HG02884 (cell line): ENCODE measurements around the gene FLVCR2.
"Not testable (repeated sequence)": the region's sequence is repeated elsewhere in the genome, so short reads cannot be mapped to it uniquely, and the experiment has no call there.

Experiments used
- ATAC-seq: cut with Tn5 transposase; IDR thresholded peaks from one replicate; pipeline ENCODE4 v1.9.1; 2021; ENCODE audit warnings: mild to moderate bottlenecking, moderate library complexity; ENCODE audit not compliant: unreplicated experiment

FLVCR2 gene

DNA sequence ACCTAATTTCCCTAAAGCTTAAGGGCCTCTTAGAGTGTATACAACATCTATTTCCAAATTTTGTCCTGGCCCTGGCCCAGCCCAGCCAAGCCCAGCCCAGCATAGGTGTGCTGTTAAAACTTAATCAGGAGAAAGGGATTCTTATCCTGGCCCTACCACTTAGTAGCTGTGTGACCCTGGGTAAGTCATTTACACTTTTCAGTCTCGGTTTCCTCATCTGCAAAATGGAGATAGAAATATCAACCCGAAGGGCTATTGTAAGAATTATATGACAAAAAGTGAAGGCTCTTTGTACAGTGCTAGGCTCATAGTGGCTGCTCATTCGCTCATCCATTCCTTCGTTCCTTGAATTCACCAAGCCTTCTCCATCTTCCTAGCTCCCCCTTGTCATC, 81.8 kb downstream of the FLVCR2 start:
- ATAC-seq, result no peak

DNA sequence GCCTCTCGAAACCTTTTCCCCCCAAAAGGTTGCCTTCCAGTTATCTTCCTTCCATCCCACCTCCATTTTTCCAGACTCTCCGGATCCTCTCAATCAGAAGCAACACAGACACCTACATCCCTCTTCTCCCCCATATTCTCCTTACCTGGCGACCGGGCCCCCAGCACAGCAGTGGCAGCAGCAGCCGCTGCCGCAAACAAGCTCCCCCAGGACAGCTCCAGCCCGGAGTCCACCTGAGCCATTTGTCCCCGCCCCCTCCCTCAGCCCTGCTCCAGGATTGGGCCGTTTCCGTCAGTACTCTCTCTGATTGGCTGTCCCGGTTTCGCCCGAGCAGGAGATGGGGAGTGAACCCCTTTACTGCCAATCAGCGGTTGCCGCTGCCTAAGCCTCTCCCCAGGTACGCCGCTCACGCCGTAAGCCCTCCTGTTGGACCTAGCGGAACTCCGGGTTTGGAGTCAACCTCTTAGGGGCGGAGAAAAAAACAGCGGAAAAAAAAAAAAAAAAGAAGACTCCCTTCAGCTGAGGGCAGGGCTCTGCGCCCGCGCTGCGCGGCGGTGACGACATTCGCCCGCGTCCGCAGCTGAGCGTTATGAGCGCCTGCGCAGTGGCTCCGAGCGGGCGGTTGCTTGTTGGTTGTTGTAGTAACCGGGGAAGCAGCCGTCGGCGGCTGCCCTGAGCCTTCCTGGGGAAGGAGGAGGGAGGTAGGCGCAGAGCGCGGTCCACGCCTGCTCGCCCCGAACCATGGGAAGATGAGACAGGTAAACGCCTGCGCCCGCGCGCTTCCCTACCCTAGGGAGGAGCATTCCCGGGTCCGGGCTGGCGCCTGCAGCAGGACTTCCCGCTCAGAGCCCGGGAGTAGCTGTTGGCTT, 82.4 kb downstream of the FLVCR2 start, which contains the start of the genes ERG28 and TTLL5:
TSS of gene ERG28 (minus strand) at position 247 of the 869 bp plus-strand sequence. CDS start 3,374 bp downstream, outside the sequence.
TSS of gene TTLL5 (plus strand) at position 617 of the 869 bp plus-strand sequence. CDS start 1,904 bp downstream, outside the sequence.
- ATAC-seq, result peak; percentile 94

DNA sequence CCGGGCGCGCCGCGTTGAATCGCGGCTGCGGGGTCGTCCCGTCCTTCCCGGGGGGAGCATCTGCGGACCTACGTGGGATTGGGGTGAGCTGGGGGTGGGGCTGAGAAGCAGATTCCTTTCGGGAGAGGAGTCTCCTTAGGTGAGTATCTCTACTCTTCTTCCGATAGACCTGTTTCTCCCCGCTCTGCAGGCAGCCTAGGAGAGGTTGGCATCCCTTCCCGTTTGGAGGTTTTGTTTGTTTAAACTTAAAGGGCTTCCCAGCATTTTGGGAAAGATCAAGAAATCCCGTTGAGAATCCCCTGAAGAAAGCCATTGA, 83.0 kb downstream of the FLVCR2 start:
- ATAC-seq, result no peak

DNA sequence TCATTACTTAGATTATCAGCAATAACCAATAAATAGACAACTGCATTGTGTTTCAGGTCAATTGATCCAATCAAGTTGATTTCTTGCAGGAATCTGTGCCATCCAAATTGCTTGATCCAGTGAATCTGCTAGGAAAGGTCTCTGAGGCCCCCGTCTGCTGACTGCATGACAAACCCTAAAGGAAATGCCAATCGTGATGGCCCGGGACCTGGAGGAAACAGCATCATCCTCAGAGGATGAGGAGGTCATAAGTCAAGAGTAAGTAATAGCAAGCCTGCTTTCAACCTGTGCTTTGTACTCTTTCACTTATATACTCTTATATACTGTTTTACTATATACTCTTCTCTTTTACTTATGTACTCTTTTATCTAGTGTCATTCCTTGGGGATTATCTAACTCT, 84.5 kb downstream of the FLVCR2 start:
- ATAC-seq, result no peak

DNA sequence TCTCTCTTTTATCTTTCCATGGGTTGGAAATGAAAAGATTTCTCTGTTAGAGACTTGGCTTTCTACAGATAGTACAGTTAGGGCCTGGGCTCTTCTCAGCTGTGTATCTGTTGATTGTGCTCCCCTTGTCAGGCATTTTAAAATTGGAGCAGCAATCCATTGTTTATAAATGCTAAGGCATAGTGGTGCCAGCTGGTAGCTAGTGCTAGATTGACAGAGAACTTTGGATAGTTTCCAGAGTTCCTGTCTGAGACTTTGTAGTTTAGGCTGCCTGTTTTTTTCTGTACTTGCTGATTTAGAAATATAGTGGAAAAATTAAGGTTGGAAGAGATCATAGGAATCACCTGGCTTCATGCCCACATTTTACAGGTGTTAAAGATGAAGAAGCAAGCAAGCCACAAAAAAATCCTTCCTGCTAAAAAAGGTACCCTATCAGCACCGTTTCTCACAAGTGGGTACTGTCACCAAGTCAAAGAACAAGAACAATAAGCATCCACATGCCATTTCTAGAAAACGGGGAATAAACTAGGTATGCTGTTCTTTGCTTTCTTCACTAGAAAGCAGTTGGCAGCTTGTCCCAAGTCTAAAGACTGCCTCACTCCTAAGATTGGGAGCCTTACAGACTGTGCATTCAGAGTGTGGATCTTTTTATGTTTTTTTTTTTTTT, 88.8 kb downstream of the FLVCR2 start:
- no peak for ATAC-seq

DNA sequence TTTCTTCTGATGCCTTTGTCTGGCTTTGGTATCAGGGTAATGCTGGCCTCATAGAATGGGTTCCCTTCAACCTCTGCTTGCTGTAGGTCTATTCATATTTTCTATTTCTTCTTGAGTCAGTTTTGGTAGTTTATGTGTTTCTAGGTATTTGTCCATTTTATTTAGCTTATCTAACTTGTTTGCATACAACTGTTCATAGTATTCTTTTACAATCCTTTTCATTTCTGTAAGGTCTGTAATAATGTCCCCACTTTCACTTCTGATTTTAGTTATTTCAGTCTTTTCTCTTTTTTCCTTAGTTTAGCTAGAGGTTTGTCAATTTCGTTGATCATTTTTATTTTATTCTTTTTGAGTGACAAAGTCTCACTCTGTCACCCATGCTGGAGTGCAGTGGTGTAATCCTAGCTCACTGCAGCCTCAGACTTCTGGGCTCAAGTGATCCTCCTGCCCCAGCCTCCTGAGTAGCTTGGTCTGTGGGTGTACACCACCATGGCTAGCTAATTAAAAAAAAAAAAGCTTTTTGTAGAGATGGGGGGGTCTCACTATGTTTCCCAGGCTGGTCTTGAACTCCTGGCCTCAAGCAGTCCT, 94.3 kb downstream of the FLVCR2 start:
- no peak for ATAC-seq

DNA sequence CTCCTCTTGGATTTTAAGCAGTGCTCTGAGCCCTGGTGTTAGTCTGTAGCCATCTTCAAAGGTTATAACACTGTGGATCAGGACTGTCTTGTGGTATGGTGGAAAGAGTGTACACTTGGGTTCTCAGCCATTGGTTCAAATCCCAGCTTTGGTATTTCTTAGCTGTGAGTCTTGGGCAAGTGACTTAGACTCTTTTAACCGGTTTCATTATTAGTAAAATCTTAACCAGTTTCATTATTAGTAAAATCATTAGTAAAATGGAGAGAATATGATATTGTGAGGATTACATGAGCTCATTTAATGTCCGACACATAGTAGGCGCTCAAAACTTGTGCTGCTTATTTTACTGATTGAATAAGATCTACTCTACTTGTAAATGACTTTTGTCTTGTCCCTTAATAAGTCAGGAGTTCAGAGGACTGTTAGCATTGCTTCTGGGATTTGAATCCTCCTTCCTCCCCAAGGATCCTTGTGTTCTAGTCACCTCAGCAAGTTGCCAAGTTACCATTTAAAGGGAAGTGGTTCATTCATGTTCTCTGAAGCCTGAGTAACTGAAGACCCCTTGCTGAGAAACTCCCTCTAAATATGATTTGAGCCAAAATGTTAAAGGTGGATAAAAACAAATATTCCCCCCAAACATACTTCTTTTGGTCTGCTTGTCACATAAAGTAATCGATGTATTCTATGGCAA, 95.1 kb downstream of the FLVCR2 start:
- ATAC-seq, result peak; percentile 66

DNA sequence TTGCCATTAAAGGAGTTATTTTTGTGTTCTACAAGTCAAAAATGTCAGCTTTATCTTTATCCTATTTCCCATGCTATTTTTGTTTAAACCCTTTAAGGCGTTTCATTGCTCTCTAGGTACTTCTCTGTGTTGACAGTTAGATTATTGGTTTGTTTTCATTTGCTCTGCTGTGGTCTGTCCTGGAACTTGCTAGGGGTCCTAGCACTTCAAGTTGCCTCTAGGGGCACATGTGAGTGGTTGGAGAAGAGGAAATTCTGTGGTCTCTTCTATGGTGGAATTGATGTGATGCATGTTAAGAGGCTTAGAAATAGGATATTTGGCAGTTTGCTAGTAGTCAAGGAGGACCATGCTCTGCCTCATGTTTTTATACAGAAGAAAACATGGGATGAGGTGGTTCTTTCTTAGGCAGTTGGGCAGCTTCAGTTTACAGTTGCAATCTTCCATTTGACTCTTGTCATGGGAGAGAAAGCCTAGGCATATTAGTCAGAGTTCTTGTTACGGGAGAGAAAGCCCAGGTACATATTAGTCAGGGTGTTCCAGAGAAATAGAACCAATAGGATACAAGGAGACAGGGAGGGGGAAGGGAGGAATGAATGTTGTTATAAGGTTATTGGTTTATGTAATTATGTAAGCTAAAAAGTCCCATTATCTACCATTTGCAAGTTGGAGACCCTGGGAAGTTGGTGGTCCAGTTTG, 97.0 kb downstream of the FLVCR2 start:
- ATAC-seq, result no peak

DNA sequence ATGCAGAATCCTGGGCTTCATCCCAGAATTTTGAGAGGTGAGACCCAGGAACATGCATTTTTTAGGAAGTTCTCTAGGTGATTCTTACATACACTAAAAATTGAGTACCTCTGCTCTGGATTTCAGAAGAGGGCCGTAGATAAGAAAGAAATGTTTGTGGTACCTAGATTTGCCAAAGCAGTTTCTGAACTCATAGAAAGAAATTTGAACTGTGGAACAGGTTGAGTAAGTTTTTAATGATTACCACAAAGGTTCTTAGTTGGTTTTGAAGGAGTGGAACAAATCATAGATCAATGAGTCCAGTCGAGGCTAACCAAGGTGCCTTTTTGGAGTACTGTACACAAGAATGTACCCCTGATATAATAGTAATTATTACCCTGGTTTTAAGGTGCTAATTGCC, 107.5 kb downstream of the FLVCR2 start:
- ATAC-seq, result no peak

DNA sequence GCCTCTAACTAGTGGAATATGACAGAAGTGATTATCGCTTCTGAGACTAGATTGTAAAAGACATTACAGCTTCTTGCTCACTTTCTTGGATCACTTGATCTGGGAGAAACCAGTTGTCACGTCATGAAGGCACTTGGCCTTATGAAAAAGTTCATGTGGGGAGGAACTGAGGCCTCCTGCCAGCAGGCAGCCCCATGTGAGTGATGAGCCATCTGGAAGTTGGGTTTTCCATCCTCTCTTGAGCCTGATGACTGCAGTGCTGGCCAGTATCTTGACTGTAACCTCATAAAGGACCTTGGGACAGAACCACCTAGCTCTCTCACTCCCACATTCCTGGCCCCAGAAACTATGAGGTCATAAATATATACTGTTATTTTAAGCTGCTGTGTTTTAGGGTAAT, 110.6 kb downstream of the FLVCR2 start:
- ATAC-seq, result no peak

DNA sequence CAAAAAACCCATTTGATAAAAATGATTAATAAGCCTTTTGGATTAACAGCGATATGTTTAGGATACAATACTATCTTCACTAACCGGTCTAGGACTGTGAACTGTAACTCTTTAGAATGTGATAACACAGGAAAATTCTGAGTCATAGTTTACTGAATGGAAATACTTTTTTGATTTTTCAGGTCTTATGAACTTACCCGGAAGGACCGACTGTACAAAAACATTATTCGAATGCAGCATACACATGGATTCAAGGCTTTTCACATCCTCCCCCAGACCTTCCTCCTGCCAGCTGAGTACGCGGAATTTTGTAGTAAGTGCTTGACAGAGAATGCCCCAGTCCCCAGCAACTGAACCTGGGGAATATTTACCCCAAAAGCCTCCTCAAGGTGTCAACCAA, 111.6 kb downstream of the FLVCR2 start:
- no peak for ATAC-seq

DNA sequence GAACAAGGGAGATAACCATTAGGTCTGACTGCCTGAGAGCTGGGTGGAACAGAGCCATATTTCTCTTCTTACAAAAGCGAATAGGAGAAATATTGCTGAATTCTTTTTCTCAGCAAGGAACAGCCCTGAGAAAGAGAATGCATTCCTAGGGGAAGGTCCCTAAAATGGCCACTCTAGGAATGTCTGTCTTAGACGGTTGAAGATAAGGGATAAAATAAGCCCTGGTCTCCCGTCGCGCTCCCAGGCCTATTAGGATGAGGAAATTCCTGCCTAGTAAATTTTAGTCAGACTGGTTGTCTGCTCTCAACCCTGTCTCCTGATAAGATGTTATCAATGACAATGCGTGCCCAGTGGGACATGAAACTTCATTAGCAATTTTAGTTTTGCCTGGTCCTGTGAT, 116.6 kb downstream of the FLVCR2 start:
- not testable (repeated sequence) for ATAC-seq

DNA sequence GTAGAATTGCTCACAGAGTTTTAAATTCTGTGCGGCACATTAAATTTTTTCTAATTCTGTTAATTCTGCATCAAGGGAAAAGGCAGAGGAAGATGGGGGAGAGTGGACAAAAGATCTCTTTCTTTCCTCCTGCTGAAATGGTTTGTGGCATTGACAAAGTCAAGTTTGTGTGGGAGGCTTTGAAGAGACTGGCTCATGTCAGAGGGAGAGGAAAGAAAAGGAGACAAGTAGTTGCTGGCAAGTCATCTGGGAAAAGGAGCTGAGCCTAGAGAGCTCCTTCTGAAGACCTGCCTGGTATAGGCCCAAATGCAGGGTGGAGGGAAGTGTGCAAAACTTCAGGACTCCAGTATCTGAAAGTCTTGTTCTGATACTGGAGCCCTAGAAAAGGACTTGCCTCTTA, 119.0 kb downstream of the FLVCR2 start:
- no peak for ATAC-seq
